ENCODE data around the gene COP1.

GRCh38 chr1:176122282-176122681 is 84.8 kb downstream of the COP1 start:
- TF ChIP-seq, protein P1, sequence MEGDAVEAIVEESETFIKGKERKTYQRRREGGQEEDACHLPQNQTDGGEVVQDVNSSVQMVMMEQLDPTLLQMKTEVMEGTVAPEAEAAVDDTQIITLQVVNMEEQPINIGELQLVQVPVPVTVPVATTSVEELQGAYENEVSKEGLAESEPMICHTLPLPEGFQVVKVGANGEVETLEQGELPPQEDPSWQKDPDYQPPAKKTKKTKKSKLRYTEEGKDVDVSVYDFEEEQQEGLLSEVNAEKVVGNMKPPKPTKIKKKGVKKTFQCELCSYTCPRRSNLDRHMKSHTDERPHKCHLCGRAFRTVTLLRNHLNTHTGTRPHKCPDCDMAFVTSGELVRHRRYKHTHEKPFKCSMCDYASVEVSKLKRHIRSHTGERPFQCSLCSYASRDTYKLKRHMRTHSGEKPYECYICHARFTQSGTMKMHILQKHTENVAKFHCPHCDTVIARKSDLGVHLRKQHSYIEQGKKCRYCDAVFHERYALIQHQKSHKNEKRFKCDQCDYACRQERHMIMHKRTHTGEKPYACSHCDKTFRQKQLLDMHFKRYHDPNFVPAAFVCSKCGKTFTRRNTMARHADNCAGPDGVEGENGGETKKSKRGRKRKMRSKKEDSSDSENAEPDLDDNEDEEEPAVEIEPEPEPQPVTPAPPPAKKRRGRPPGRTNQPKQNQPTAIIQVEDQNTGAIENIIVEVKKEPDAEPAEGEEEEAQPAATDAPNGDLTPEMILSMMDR (IDR thresholded peaks at IDR 0.05; ENCODE audit: borderline replicate concordance, extremely low read depth, low read length, poor library complexity, severe bottlenecking): no peak
- no peak for TF ChIP-seq EZH2 (IDR thresholded peaks at IDR 0.05; ENCODE audit: borderline replicate concordance, low read depth, low read length, severe bottlenecking)
